ENCODE data around the gene EXOC3L4. TPM values are rescaled to one million over a fixed set of nuclear protein-coding genes. Genes with fewer than 3 reads are reported as not detected.
A peak's percentile ranks its signal among the peaks of the same experiment; 100 is the strongest.

EXOC3L4 gene
- total RNA-seq, 1 donor from 2014 or later, result not detected

DNA sequence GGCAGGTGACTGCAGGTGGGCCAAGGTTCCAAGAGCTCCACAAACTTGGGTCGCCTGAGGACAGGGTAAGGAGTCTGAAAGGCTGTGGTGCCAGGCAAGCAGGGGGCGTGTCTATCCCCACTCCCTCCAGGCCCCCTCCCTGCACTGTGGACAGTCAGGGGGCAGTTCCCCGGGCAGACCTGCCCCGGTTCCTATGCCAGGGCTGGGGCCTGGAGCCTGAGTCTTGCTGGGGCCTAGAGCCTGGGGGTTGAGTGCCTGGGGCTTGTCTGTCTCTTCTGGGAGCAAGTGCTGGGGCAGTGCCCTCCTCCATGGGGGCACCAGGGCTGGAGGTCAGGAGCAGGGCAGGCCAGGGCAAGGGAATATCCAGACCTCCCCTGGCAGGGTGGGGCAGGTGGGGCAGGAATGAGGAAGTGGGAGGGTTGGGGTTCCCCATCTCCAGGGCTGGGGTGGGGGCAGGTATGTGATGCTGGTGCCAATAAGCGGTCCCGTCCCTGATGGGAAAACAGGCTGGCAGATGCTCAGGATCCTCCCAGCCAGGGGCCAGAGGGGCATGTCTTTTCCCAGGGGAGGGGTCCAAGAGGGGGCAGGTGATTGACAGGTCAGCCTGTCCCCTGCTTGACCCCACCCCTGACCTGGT, 16.8 kb downstream of the EXOC3L4 start:
- FAIRE-seq, result no peak
- peaks cover 5% of the 10 kb centered on the region for H3K9me3 Mint-ChIP-seq (ENCODE audit: unreplicated experiment)

DNA sequence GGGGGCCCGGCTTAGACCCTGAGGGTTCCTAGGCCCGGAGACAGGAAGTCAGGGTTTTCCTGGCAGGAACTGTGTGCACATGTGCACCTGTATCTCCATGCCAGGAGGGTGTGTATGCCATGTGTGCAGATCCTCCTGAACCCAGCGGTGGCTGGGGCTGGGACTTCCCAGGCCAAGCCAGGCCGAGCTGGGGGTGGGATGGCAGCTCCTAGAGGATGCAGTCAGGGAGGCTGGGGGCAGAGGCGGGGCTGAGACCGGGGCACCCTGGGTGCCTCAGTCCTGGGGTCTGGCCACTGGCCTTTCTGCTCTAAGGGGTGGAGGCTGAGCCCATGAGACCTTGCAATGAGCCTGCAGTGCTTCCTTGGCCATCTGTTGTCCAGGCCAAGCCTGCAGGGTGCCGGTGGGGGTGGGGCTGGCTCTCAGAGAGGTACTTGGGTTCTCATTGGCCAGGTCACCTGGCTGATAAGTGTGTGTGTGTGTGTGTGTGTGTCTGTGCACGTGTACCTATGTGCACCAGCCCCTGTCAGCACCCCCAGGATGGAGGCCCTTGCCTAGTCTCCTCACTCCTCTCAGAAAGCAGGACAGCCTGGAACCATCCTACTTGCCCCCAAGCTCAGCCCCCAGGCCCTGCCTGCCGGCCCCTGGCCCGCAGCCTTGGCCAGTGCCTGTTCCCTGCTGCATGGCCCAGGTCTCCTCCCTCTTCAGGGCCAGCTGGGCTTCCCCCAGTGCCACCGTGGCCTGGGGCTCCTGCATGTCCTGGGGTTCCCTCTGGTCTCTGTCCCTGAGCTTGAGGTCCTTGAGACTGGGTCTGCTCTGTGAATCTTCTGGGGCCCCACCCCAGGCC, 18.1 kb downstream of the EXOC3L4 start:
- TF ChIP-seq, protein P1, sequence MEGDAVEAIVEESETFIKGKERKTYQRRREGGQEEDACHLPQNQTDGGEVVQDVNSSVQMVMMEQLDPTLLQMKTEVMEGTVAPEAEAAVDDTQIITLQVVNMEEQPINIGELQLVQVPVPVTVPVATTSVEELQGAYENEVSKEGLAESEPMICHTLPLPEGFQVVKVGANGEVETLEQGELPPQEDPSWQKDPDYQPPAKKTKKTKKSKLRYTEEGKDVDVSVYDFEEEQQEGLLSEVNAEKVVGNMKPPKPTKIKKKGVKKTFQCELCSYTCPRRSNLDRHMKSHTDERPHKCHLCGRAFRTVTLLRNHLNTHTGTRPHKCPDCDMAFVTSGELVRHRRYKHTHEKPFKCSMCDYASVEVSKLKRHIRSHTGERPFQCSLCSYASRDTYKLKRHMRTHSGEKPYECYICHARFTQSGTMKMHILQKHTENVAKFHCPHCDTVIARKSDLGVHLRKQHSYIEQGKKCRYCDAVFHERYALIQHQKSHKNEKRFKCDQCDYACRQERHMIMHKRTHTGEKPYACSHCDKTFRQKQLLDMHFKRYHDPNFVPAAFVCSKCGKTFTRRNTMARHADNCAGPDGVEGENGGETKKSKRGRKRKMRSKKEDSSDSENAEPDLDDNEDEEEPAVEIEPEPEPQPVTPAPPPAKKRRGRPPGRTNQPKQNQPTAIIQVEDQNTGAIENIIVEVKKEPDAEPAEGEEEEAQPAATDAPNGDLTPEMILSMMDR (IDR thresholded peaks at IDR 0.05; ENCODE audit: insufficient read depth, low read depth, low read length), result no peak
- TF ChIP-seq EZH2 (IDR thresholded peaks at IDR 0.05; ENCODE audit: insufficient read depth, low read length), result no peak
- Mint-ChIP-seq H3K27me3 (ENCODE audit: low read depth, unreplicated experiment) (peaks cover 4% of the 10 kb centered on the region), H3K9me3 (ENCODE audit: unreplicated experiment) (peaks cover 4% of the 10 kb centered on the region), H3K4me3 (ENCODE audit: unreplicated experiment) (no peak overlapping the region), H3K27ac (ENCODE audit: unreplicated experiment) (no peak overlapping the region), H3K4me1 (ENCODE audit: low read depth, unreplicated experiment) (peaks cover 19% of the 10 kb centered on the region), H3K36me3 (ENCODE audit: low read depth, unreplicated experiment) (no peaks in the 10 kb centered on the region)
- FAIRE-seq (no peak), DNase-seq (ENCODE audit: low read depth) (no peak)
- peaks cover 39% of the 10 kb centered on the region for H3K4me1 ChIP-seq (ENCODE audit: insufficient read depth, low read length)
- H3K79me2 ChIP-seq (ENCODE audit: insufficient read depth, low read length), result no peaks in the 10 kb centered on the region
- no peaks in the 10 kb centered on the region for H4K20me1 ChIP-seq (ENCODE audit: insufficient read depth, low read length)
- no peaks in the 10 kb centered on the region for H3K27me3 ChIP-seq (ENCODE audit: insufficient read depth, low read length)
- H3K36me3 ChIP-seq (ENCODE audit: insufficient read depth, low read length), result no peaks in the 10 kb centered on the region
- H2AFZ ChIP-seq (ENCODE audit: low read depth, low read length), result no peak overlapping the region
- no peak overlapping the region for H3K9ac ChIP-seq (ENCODE audit: low read length)
- no peaks in the 10 kb centered on the region for H3K9me3 ChIP-seq (ENCODE audit: insufficient read depth, low read depth, low read length)
- no peak overlapping the region for H3K4me2 ChIP-seq (ENCODE audit: low read length)
- H3K27ac ChIP-seq (ENCODE audit: low read depth, low read length), result no peak overlapping the region
- no peak overlapping the region for H3K4me3 ChIP-seq (ENCODE audit: insufficient read depth, low read depth, low read length)

More for the DNA sequence above, 16.8 kb downstream of the EXOC3L4 start:
- H3K36me3 ChIP-seq (ENCODE audit: insufficient read depth, low read length), result no peaks in the 10 kb centered on the region
- no peak overlapping the region for H3K27ac ChIP-seq (ENCODE audit: low read depth, low read length)
- H3K9me3 ChIP-seq (ENCODE audit: insufficient read depth, low read depth, low read length), result no peaks in the 10 kb centered on the region
- DNase-seq (ENCODE audit: low read depth), result no peak
- H3K4me3 Mint-ChIP-seq (ENCODE audit: unreplicated experiment), result no peak overlapping the region
- peaks cover 17% of the 10 kb centered on the region for H3K4me1 Mint-ChIP-seq (ENCODE audit: low read depth, unreplicated experiment)
- H3K4me3 ChIP-seq (ENCODE audit: insufficient read depth, low read depth, low read length), result no peak overlapping the region
- no peaks in the 10 kb centered on the region for H4K20me1 ChIP-seq (ENCODE audit: insufficient read depth, low read length)
- peak overlapping the region; percentile 17 for H3K9ac ChIP-seq (ENCODE audit: low read length)
- H3K79me2 ChIP-seq (ENCODE audit: insufficient read depth, low read length), result no peaks in the 10 kb centered on the region
- H2AFZ ChIP-seq (ENCODE audit: low read depth, low read length), result no peak overlapping the region
- peaks cover 4% of the 10 kb centered on the region for H3K27me3 Mint-ChIP-seq (ENCODE audit: low read depth, unreplicated experiment)
- TF ChIP-seq, protein P1 (IDR thresholded peaks at IDR 0.05; ENCODE audit: insufficient read depth, low read depth, low read length), result no peak
- no peak for TF ChIP-seq EZH2 (IDR thresholded peaks at IDR 0.05; ENCODE audit: insufficient read depth, low read length)
- no peak overlapping the region for H3K27ac Mint-ChIP-seq (ENCODE audit: unreplicated experiment)
- no peaks in the 10 kb centered on the region for H3K27me3 ChIP-seq (ENCODE audit: insufficient read depth, low read length)
- peaks cover 39% of the 10 kb centered on the region for H3K4me1 ChIP-seq (ENCODE audit: insufficient read depth, low read length)
- no peaks in the 10 kb centered on the region for H3K36me3 Mint-ChIP-seq (ENCODE audit: low read depth, unreplicated experiment)
- peak overlapping the region; percentile 86 for H3K4me2 ChIP-seq (ENCODE audit: low read length)

All from astrocyte (in vitro differentiated cells and primary cell).